OCI-M2 (cell line): ENCODE measurements around the gene TLCD2.
"Not testable (repeated sequence)": the region's sequence is repeated elsewhere in the genome, so short reads cannot be mapped to it uniquely, and the experiment has no call there.

Experiments
- DNase-seq: peaks from one replicate; lab custom pipeline; 2025; ENCODE audit not compliant: unreplicated experiment; lab: John Stamatoyannopoulos, UW

The TLCD2 gene

GRCh38 chr17:1736348-1737281, 26.4 kb upstream of the TLCD2 start:
- no peak for DNase-seq

- no peak for DNase-seq
These were observed 25.7 kb upstream of the TLCD2 start for GRCh38 chr17:1735834-1736347.

- DNase-seq: no peak
These were observed 25.2 kb upstream of the TLCD2 start for GRCh38 chr17:1735418-1735817.

GRCh38 chr17:1733759-1734158, 23.6 kb upstream of the TLCD2 start:
- no peak for DNase-seq

GRCh38 chr17:1732833-1733321, 22.7 kb upstream of the TLCD2 start:
- DNase-seq: no peak

GRCh38 chr17:1732241-1732832, 22.2 kb upstream of the TLCD2 start:
- no peak for DNase-seq

- DNase-seq: no peak
These were observed 21.0 kb upstream of the TLCD2 start for GRCh38 chr17:1731194-1731506.

- DNase-seq: no peak
These were observed 20.4 kb upstream of the TLCD2 start for GRCh38 chr17:1730326-1731193.

GRCh38 chr17:1729966-1730325, 19.8 kb upstream of the TLCD2 start:
- no peak for DNase-seq

- DNase-seq: no peak
These were observed 17.9 kb upstream of the TLCD2 start for GRCh38 chr17:1727876-1728630.

- no peak for DNase-seq
These were observed 17.1 kb upstream of the TLCD2 start for GRCh38 chr17:1727258-1727789.

GRCh38 chr17:1726626-1727257, 16.6 kb upstream of the TLCD2 start:
- no peak for DNase-seq

GRCh38 chr17:1725642-1726511, 15.7 kb upstream of the TLCD2 start:
- no peak for DNase-seq

- DNase-seq: no peak
These were observed 14.9 kb upstream of the TLCD2 start for GRCh38 chr17:1724869-1725641.

GRCh38 chr17:1724351-1724868, 14.2 kb upstream of the TLCD2 start, which contains the start of gene WDR81:
WDR81 (plus strand) TSS chr17:1724704; CDS start chr17:1724960, 256 bp downstream.
- DNase-seq: peak; percentile 37

GRCh38 chr17:1722022-1722421, 11.8 kb upstream of the TLCD2 start:
- DNase-seq: not testable (repeated sequence)

- DNase-seq: peak; percentile 5
These were observed 10.7 kb upstream of the TLCD2 start for GRCh38 chr17:1720856-1721386.
